HCT116 (cell line): ENCODE measurements around the gene TSPAN10.

Source experiments
- JUND ChIP-seq: IDR thresholded peaks from 2 replicates; pipeline ENCODE4 v1.6.1; 2012
- TF ChIP-seq, protein P1 (sequence below), 3 experiments: fragments of 200-600 bp in 1 of 3; sonication (generic) in 1 of 3; IDR thresholded peaks in 2 of 3; conservative IDR thresholded peaks in 1 of 3; 2 replicates each; pipeline ENCODE4 v1.5.1; 2012 to 2017; ENCODE audit warnings: low read depth in 2 of 3, low read length in 2 of 3, antibody characterized with exemption in 1 of 3, borderline replicate concordance in 1 of 3, control low read depth in 1 of 3, mild to moderate bottlenecking in 1 of 3, mixed read lengths in 1 of 3, mixed run types in 1 of 3, moderate library complexity in 1 of 3; ENCODE audit not compliant: insufficient read depth in 1 of 3

DNA sequence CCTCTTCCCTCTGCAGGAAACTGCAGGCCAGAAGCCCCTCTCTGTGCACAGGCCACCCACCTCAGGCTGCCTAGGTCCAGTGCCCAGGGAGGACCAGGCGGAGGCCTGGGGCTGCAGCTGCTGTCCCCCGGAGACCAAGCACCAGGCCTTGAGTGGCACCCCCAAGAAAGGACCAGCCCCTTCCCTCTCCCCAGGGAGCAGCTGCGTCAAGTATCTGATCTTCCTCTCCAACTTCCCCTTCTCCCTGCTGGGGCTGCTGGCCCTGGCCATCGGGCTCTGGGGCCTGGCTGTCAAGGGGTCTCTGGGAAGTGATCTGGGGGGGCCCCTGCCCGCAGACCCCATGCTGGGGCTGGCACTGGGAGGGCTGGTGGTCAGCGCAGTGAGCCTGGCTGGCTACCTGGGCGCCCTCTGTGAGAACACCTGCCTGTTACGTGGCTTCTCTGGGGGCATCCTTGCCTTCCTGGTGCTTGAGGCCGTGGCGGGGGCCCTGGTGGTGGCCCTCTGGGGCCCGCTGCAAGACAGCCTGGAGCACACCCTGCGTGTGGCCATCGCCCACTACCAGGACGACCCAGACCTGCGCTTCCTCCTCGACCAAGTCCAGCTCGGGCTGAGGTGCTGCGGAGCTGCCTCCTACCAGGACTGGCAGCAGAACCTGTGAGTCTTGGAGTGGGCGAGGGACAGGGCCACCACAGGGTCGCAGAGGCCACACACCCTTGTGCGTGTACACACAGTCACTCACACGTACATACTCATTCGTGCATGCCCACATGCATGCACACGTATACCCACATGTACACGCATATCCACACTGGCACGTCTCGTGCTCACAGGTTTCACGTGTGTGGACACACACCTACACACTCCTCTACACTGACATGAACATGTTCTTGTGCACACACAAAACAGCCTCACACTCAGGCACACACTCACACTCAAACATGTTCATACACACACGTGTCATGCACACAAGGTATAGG is 8.3 kb downstream of the TSPAN10 start:
- TF ChIP-seq, protein P1, sequence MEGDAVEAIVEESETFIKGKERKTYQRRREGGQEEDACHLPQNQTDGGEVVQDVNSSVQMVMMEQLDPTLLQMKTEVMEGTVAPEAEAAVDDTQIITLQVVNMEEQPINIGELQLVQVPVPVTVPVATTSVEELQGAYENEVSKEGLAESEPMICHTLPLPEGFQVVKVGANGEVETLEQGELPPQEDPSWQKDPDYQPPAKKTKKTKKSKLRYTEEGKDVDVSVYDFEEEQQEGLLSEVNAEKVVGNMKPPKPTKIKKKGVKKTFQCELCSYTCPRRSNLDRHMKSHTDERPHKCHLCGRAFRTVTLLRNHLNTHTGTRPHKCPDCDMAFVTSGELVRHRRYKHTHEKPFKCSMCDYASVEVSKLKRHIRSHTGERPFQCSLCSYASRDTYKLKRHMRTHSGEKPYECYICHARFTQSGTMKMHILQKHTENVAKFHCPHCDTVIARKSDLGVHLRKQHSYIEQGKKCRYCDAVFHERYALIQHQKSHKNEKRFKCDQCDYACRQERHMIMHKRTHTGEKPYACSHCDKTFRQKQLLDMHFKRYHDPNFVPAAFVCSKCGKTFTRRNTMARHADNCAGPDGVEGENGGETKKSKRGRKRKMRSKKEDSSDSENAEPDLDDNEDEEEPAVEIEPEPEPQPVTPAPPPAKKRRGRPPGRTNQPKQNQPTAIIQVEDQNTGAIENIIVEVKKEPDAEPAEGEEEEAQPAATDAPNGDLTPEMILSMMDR (IDR thresholded peaks at IDR 0.05 in 2 of 3, conservative IDR thresholded peaks at IDR 0.05 in 1 of 3; ENCODE audit: borderline replicate concordance in 1 of 3, insufficient read depth in 1 of 3, low read depth in 2 of 3, low read length in 2 of 3), result no peak
- no peak for TF ChIP-seq JUND
